Frontal cortex (tissue), 4 donors: ENCODE measurements around the gene LGR6. TPM values are rescaled to one million over a fixed set of nuclear protein-coding genes. Genes with fewer than 3 reads are reported as not detected.

ENCODE experiments used
- DNase-seq, 2 donors: peaks; one replicate each; pipeline ENCODE4 v3.0.0; 2012; ENCODE audit warnings: low spot score in 2 of 2
- FAIRE-seq: peaks from 2 replicates; lab custom pipeline; 2012; peaks lifted over from hg19 to GRCh38; lab: Jason Lieb, UNC
- total RNA-seq: library from RNA; depleted of rRNA; stranded (reverse); fragments of >200 nt; gene quantifications from one replicate; pipeline ENCODE4 v1.2.3, GENCODE V29; 2014
- donor health status: control.
- donor health status: control.
- donor health status: control.

The LGR6 gene
- total RNA-seq, 1 donor from 2014 or later: 0.41 TPM

GRCh38 chr1:202276920-202277319 is 83.3 kb downstream of the LGR6 start:
- DNase-seq: no peak
- FAIRE-seq: no peak

DNA sequence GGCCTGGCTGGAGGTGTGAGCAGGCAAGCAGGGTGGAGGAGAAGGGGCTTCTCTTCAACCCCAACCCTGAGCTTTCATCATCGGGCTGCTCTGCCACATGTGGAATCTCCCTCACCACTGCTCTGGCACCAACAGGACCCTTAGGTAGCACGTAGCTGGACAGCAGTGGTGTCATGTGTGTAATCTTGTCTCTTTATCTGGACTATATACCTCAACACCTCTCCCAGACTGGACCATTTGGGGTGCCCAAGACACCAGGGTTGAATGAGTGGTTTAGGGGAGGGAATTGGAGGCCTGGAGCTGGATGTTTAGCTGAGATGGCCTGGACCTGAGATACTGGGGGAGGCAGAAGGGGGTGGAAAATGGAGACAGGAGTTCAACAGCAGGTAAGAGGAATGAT is 85.2 kb downstream of the LGR6 start:
- FAIRE-seq: no peak
- DNase-seq: no peak

- DNase-seq: no peak
- no peak for FAIRE-seq
These were observed 86.2 kb downstream of the LGR6 start for GRCh38 chr1:202279806-202280205.

- no peak for FAIRE-seq
- DNase-seq: no peak
These were observed 87.0 kb downstream of the LGR6 start for GRCh38 chr1:202280595-202280994.

DNA sequence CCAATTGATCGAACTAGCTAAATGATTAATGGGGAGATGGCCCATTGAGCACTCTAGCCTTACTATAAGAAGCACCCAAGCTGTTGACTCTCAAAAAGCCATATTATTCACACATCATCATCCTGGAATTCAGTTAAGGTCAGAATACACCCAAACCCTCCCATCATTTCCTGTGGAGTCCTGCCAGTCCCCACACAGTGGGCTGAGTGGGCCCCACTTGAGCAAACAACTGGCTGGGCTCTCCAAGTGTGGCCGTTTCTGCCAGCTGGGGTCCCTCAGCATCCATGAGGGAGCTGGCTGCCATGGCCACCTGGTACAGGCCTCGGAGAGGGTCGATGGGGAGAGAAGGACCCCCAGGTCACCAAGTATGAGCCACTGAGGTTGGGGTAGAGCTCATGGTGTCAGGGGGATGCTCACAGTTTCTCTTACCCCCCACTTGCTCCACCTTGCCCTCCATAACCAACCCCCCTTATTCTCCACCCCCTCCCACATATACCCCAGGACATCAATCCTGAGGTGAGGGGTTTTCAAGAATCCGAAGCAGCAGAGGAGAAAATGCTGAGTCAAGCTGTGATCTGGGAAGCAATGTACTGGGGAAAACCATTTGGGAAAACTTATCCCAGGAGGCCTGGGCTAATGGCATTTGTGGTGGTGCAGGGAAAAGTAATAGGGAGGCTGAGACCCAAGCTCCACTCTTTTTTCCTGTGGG is 87.9 kb downstream of the LGR6 start:
- no peak for DNase-seq
- no peak for FAIRE-seq

- no peak for FAIRE-seq
- no peak for DNase-seq
These were observed 88.4 kb downstream of the LGR6 start for GRCh38 chr1:202282025-202282371.

GRCh38 chr1:202282596-202283283 is 89.1 kb downstream of the LGR6 start:
- no peak for FAIRE-seq

GRCh38 chr1:202283379-202283844 is 89.8 kb downstream of the LGR6 start:
- no peak for FAIRE-seq
- DNase-seq: no peak

More at GRCh38 chr1:202282596-202283283, 89.1 kb downstream of the LGR6 start:
- no peak for DNase-seq

DNA sequence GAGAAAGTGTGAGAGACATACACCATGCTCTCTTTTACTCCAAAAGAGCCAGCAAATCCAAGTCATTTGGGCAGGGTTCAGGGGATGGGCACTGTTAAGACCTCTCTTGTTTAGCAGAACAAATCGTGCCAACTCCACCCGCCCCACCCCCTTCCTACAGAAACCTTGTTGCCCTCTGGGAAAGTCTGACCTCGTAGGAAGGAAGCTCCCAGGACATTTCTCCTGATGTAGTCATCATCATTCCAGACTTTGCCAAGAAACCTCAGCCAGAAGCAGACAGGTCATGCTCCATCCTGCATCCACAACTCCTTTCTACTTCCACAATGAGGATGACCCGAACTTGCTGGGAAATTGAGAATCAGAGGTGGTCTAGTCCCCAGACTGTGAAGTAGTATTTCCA is 90.4 kb downstream of the LGR6 start:
- DNase-seq: no peak
- FAIRE-seq: no peak

DNA sequence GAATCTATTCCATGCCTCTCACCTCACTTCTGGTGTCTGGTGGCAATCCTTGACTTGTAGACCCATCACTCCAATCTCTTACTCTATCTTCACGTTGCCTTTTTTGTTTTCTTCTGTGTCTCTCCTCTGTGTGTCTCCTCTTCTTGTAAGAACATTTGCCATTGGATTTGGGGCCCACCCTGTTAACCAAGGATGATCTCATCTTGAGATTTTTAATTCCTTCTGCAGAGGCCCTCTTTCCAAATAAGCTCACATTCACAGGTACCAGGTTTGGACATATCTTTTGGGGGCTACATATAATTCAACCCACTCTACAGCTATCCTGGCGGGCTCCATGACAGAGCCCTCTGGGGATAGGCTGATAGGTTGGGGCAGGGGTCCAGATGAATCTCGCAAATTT is 92.3 kb downstream of the LGR6 start:
- no peak for FAIRE-seq

DNA sequence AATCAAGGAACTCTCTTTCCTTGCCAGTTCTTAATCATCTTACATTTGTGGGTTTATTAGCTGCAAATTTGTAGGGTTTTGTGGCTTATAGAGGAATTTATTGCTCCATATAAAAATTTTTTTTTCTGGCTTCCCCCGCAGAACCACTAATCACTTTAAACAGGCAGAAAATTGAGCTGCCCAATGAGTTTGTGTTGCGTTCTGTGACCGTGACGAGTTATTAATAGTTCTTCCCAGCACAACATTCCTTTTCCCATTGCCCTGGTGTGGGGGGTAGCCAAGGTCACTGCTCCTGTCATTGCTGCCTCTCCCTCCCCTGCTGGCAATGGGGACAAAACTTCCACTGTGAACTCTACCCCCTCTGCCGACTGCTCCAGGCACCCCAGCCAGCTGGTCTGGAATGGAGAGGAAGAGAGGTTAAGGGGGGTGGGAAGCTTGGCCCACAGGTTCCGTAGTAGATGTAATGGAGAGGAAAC is 93.1 kb downstream of the LGR6 start:
- FAIRE-seq (no peak), DNase-seq (no peak)

More for the DNA sequence above, 92.3 kb downstream of the LGR6 start:
- DNase-seq: no peak

- FAIRE-seq (no peak), DNase-seq (no peak)
These were observed 93.6 kb downstream of the LGR6 start for GRCh38 chr1:202287196-202287595.

DNA sequence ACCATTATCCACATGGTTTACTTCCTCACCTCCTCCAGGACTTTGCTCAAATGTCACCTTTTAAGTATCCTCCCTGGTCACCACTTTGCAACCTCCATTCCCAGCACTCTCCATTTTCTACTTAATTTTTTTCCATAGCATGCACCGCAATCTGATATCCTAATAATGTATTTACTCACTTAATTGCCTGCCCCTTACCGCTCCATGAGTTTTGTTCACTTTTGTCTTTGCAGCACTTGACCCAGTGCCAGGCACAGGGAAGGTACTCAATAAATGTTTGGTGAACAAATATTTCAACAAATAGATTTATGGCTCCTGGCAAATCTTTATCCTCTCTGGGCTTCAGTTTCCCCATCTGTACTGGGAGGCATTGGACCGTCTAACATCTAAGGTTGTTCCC is 94.6 kb downstream of the LGR6 start:
- FAIRE-seq: no peak

GRCh38 chr1:202289009-202289408 is 95.4 kb downstream of the LGR6 start:
- DNase-seq (no peak), FAIRE-seq (no peak)

More for the DNA sequence above, 94.6 kb downstream of the LGR6 start:
- DNase-seq: no peak

DNA sequence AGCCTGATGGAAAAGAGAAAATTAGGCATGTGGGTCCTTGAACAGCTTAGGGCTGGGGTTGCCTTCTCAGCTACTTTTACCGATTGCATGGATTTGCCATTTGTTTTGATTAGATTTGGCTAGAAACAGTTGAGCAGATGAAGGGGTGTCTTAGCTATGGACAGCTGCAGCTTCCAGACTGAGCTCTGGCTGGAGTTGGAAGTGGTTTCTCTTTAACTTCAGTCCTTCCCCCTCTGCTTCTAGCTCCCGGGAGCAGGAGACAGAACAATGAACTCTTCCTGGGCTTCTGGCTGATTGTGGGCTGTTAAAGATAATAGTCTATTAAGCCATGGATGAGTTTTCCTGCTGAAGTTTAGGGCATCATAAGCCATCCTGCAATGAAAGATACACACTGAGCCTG is 97.4 kb downstream of the LGR6 start:
- FAIRE-seq: no peak
- no peak for DNase-seq

- DNase-seq (no peak), FAIRE-seq (no peak)
These were observed 98.5 kb downstream of the LGR6 start for GRCh38 chr1:202291961-202292712.

DNA sequence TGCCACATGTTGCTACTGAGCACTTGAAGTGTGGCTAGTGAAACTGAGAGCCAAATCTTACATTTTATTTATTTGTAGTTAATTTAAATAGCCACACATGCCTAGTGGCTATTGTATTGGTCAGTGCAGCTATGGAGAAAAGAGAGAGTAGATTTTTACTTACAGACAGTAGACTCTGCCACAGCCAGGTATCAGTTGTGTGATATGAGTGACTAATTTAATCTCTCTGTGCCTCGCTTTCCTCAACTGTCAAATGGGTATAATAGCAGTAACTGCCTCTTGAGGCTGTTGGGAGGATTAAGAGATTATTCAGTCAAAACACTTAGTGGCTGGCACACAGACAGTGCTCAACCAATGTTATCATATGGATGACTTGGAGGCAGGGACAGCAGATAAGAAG is 99.2 kb downstream of the LGR6 start:
- no peak for DNase-seq
- no peak for FAIRE-seq

GRCh38 chr1:202293569-202293968 is 100.0 kb downstream of the LGR6 start:
- no peak for FAIRE-seq
- DNase-seq: no peak

- DNase-seq (no peak), FAIRE-seq (no peak)
These were observed 108.6 kb downstream of the LGR6 start for GRCh38 chr1:202302166-202302565.

GRCh38 chr1:202304375-202304774 is 110.8 kb downstream of the LGR6 start:
- DNase-seq: no peak
- no peak for FAIRE-seq

GRCh38 chr1:202305168-202305567 is 111.6 kb downstream of the LGR6 start:
- DNase-seq: no peak
- no peak for FAIRE-seq
